GM18505 (cell line): Measurements from ENCODE around the gene VIL1.

ENCODE experiments used
- ATAC-seq: cut with Tn5 transposase; IDR thresholded peaks from one replicate; pipeline ENCODE4 v1.9.1; 2021; ENCODE audit not compliant: unreplicated experiment
- POLR2A ChIP-seq: IDR thresholded peaks from 4 replicates; pipeline ENCODE4 v1.6.1; 2011; ENCODE audit warnings: borderline replicate concordance; ENCODE audit not compliant: insufficient read depth, insufficient read length; ENCODE audit errors: extremely low read depth

Gene VIL1

DNA sequence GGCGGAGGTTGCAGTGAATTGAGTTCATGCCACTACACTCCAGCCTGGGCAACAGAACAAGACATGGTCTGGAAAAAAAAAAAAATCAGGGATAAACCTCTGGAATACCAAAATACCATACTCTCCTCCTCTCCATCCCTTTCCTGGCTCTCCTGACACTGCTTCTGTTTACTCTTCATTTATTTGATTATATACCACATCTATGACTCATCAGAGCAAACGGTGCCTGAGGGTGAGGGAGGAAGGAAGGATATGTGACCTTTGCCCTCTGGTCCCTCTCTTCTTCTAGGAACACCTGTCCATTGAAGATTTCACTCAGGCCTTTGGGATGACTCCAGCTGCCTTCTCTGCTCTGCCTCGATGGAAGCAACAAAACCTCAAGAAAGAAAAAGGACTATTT, 30.0 kb downstream of the VIL1 start:
- TF ChIP-seq POLR2A: no peak
- ATAC-seq: no peak

DNA sequence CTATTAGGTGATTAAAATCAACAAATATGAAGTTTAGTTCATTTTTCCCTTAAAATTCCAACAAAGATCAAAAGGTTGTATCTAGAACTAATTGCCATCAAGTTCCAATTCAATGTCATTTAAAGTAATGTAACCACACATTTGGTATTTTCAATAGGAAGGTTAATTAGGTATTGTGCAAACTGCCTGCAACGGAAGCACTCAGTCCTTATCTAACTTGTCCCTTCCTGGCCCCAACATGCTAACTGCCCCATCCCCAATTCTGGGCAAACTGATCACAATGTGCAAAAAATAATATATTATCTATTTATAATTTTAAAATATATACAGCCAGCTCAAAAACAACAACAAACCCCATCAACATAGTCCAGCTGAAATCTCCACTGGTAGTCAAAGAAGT, 33.2 kb downstream of the VIL1 start:
- no peak for ATAC-seq
- no peak for TF ChIP-seq POLR2A

DNA sequence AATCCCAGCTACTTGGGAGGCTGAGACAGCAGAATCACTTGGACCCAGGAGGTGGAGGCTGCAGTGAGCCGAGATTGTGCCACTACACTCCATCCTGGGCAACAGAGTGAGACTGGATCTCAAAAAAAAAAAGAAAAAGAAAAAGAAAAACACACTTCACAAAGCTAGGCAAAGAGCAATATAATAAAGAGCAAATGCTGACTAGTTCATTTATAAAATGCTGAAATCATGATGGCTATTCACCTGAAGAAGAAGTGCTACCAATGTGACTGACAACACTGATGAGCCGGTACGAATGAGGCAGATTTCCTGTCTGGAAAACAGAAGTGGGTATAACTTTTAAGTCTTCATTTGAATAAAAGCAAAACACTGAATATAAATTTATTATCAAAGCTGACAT, 37.9 kb downstream of the VIL1 start:
- no peak for TF ChIP-seq POLR2A
- no peak for ATAC-seq

DNA sequence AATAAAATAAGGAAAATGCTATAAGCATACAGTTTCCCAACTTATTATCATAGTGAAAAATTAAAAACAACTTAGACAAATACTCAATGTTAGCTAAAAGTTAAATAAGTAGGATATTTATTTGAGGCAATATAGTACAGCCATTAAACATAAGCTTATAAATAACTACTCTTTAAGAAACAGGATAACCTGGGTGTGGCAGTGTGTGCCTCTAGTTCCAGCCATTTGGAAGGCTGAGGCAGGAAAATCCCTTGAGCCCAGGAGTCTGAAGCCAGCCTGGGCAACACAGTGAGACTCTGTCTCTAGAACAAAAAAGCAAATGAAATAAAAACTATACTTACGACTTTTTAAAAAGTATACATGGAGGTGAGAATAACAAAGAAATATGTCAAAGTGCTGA, 39.7 kb downstream of the VIL1 start:
- no peak for TF ChIP-seq POLR2A
- no peak for ATAC-seq

DNA sequence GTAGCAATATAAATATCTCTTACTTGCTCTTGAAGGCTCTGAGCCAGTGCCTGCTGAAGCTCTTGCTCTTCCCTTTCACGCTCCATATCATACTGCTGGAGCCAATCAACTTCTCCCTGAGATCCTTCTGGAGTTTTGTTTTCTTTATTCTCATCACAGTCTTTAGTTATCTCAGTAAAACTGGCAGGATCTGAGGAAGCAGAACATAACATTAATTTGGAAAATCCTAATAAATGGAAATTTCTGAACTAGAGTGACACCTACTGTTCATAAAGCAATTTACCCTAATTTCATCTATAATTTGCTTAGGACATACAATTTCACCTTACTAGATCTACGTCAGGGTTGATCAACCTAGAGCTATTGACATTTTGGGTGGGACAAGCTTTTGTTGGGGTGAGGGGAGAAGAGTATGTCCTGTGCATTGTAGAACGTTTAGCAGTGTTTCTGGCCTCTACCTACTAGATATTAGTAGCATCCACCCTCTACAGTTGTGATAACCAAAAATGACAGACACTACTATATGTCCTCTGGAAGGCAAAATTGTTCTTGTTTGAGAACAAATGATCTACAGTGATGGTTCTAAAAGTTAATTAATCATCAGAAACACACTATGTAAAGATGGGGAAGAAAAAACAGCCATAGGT, 47.2 kb downstream of the VIL1 start:
- no peak for ATAC-seq
- TF ChIP-seq POLR2A: no peak

DNA sequence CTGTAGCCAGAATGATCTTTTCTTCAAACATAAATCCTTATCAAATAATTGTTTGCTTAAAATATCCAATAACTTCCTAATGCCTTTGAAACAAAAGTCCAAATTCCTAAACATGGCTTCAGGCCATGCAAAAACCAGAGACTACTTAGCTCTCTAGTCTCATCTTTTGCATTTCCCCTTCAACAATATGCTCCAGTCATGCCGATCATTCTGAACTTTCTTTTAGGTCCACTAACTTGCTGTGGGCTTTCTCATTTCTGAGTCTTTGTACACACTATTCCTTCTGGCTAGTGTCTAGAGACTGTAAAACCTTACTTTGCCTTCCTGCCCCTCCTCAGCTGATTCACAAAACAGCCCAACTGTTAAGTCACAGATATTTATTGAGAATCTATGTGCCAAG, 51.5 kb downstream of the VIL1 start:
- ATAC-seq: no peak

DNA sequence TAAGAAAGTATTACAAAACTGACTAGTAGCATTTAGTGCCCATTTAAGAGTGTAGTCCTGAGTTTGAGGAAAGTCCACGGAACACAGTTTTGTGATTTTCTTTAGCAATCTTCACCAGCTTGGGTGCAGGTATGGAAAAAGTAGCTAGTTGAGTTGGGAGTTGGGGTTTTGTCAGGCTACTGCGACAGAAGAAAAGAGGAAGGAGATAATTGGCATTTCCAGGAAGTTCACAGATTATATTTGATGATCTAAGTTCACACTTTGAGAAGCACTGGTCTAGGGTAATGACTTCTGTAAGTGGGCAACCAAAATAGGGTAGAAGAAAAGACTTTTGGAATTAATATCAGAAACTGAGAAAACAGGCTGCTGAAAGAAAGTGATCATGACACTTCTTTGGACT, 52.1 kb downstream of the VIL1 start:
- ATAC-seq: no peak
- no peak for TF ChIP-seq POLR2A

More for the DNA sequence above, 51.5 kb downstream of the VIL1 start:
- no peak for TF ChIP-seq POLR2A

DNA sequence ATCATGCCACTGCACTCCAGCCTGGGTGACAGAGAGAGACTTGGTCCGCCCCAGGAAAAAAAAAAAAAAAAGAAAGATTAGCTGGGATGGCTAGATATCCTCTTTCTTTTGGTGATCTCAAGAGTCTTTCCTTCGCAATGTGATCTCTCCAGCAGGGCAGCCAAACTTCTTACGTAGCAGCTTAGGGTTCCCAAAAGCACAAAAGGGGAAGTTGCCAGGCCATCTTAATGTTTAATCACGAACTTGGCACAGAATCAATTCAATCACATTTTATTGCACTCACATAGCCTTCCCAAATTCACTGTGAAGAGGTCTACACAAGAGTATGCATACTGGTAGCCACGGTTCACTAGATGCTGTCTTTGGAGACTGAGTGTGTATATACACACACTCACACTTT, 53.1 kb downstream of the VIL1 start:
- no peak for ATAC-seq
- TF ChIP-seq POLR2A: no peak

DNA sequence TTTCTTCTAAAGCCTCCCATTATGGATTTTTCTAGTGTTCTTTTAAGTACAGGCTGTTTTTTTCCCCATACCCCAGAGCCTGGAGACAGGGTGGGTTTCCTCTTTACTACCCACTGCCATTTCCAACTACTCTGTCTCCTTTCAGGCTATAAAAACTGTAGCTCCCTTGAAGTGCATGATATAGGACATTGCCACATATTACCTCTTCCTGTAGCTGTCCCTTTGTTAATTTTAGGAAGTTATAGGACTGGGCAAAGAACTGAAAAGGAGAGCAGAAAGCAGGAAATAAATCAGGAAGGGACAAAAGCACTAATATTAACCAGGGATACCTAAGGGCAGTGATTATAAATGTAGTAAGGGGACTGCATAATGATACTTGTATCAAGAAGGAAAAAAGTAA, 54.1 kb downstream of the VIL1 start:
- TF ChIP-seq POLR2A: no peak

DNA sequence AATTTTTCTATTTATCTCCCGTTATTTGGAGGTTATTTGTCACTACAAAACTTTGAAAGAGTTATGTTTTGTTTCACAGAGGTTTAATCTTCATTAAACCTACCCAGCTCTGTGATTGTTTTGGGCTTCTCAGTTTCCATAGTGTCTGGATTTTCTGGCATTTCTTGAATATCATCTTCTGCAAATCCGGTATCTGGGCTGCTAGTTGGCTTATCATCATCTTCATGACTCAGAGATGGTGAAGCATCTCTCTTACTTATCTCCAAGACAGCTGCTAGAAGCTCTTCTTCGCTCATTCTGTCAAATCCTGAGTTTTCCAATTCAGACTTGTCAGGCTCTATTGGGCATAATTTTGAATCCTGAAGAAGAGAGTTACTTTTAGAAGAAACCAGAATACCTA, 55.6 kb downstream of the VIL1 start:
- no peak for ATAC-seq
- no peak for TF ChIP-seq POLR2A

More for the DNA sequence above, 54.1 kb downstream of the VIL1 start:
- no peak for ATAC-seq

DNA sequence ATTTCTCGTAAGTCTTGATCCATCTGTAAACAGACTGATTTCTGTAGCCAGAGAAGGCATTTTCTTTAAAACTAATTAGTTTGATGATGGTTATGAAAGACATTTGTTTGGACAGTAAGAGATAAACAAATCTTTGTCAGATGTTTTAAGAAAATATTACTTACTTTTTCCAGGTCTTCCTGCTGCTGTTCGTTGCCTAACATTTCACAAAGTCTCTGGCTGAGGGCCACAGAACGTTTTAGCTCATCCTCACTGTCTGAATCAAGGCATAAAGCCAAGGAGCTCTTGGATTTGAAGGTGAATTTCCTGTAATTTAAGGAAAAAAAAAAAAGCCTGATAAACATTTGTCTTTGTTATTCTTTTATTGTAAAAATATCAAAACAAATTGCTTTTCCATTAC, 57.8 kb downstream of the VIL1 start:
- no peak for TF ChIP-seq POLR2A
- ATAC-seq: no peak

DNA sequence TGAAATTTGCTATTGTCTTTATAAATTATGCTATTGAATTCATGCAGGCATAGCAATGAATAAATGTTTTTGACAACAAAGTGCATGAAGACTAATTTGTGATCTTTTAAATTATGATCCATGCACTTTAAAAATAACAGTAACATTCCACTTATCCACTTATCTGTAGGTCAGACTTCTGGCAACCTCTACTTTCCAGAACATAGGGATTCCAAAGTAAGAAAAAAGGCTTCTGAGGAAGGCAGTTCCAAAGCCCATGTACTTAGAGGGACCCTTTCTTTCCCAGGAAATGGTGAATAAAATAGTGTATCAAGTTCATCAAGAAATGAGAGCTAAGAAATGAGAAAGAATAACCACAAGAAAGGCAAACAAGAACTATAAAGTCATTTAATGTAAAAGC, 58.3 kb downstream of the VIL1 start:
- no peak for ATAC-seq
- TF ChIP-seq POLR2A: no peak

DNA sequence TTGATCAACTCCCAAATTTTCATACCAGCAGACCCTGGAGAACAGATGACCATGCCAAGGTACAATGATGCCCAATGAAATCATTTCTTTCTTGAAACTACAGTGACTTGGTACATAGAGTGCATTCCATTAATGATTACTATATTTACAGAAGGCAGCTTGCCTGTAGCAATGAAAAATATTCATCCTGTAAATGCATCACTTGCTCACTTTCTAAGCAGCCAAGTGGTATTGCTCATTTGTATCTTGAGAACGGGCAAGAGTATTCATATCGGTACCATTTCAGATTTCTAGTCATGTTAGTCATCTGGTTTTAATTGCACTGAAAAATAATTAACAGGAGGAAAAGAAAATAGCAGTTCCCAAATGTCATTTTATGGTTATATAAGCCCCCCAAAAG, 59.6 kb downstream of the VIL1 start:
- no peak for ATAC-seq

DNA sequence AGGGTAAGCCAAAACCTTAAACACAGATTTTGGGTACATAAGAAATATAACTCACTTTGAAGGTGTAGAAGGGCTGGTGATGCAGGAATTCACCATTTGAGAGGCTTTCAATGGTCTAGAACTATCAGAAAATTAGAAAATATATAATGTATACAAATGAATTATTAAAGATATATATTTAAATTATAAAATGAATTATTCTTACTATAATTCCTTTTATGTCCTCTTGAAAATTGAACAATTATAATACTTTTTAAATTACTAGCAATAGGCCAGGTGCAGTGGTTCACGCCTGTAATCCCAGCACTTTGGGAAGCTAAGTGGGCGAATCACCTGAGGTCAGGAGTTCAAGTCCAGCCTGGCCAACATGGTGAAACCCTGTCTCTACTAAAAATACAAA, 60.7 kb downstream of the VIL1 start:
- TF ChIP-seq POLR2A: no peak
- ATAC-seq: no peak

More for the DNA sequence above, 59.6 kb downstream of the VIL1 start:
- TF ChIP-seq POLR2A: no peak

DNA sequence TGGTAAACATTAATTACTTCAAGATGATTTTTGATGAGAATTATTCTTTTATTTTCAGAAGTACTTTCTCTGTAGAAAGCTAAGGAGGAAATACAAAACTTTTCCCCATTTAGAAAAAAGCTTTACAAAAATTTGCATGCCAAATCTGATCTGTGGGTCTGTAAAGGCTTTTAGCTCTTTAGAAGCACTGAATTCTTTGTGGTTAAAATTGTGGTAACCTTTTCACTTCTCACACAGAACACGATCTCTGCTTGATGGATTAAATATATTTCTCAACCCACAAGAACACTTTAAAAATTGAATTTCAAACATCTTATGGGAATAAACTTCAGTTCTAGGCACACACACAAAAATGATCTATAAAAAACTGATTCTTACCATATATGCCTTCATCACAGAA, 63.7 kb downstream of the VIL1 start:
- no peak for TF ChIP-seq POLR2A
- no peak for ATAC-seq
